Measurements from ENCODE around the gene AHDC1. TPM values are rescaled to one million over a fixed set of nuclear protein-coding genes. Genes with fewer than 3 reads are reported as not detected.

AHDC1 gene
- total and polyA plus RNA-seq, 2 donors (not counting 3 experiments of a cell fraction or from before 2014, with no cell fraction given): 7.0 to 32.1 TPM

DNA sequence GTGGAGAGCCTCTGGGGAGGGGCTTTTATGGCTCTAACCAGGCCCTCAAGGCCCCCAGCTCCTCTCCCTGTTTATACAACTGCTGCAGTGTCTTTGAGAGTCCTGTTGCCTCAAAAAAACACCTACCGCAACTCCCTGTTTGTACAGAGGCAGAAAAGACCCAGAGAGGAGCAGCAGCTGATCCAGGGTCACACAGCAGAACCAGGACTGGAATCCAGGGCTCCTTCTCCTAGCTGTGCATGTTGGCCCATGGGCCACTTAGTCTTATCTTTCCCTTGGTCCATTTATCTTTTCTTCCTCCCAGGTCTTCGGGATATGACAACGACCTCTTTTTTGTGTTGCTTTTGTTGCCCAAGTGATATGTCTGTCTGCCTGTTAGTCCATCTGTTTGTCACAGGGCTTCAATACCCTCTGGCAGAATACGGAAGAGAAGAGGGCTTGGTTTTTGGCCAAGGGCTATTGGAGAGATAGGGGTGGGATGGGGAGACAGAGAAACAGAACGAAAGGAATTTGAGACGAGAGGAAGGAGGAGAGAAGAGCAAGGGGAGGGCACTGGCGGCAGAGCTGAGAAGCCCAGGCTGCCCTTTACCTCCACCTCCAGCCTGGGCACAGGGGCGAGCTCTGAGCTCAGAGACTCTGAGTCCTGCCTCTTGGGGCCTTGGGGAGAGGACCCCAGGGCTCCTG lies 80.5 kb downstream of the AHDC1 start:
- Histone ChIP-seq H3K27ac (ENCODE audit: insufficient read depth, low read depth, low read length) (no peak overlapping the region), H3K9me3 (replicated peaks; ENCODE audit: control insufficient read depth, insufficient read depth, low read length) (no peaks in the 10 kb centered on the region), H3K4me3 (replicated peaks in 1 of 3; ENCODE audit: insufficient read depth in 1 of 3, low read depth in 1 of 3, low read length in 3 of 3) (no peak overlapping the region), H3K4me1 (ENCODE audit: control insufficient read depth, extremely low read depth, insufficient read depth, low read length) (peaks cover 19% of the 10 kb centered on the region), H3K9me1 (replicated peaks; ENCODE audit: control insufficient read depth, extremely low read depth, insufficient read depth, low read length) (no peaks in the 10 kb centered on the region), H3K4me2 (ENCODE audit: insufficient read depth, low read length) (no peak overlapping the region), H3K27me3 (ENCODE audit: control insufficient read depth in 2 of 2, insufficient read depth in 2 of 2, low read length in 2 of 2) (peaks cover 2 to 3% of the 10 kb centered on the region in 2 experiments), H4K20me1 (replicated peaks; ENCODE audit: control insufficient read depth, extremely low read depth, insufficient read depth, low read length) (no peaks in the 10 kb centered on the region), H3K36me3 (ENCODE audit: control insufficient read depth in 2 of 2, extremely low read depth in 1 of 2, insufficient read depth in 2 of 2, low read length in 2 of 2) (no peaks in the 10 kb centered on the region), H3K9ac (replicated peaks; ENCODE audit: extremely low read depth, insufficient read depth, low read length) (no peak overlapping the region), H2AFZ (ENCODE audit: low read depth, low read length) (no peak overlapping the region), H3K79me2 (ENCODE audit: control insufficient read depth, insufficient read depth, low read length) (no peaks in the 10 kb centered on the region)
- no peak for FAIRE-seq
- POLR2A ChIA-PET: no interaction called here
- no peak for DNase-seq (ENCODE audit: low read depth, low spot score)
- dilution Hi-C loops (cut with MboI; ENCODE audit: extremely low pct_ligation_motif_present, low sequenced_read_pairs): no loop called here
- CTCF ChIA-PET: interaction anchor here (0.8 to 2.1 kb wide), 8 partner anchors 9 to 107 kb away, joined by 3 to 6 read pairs (median 4); partner anchors contain the start of gene WASF2
- intact Hi-C loops (cut with micrococcal nuclease): no loop called here
- TF ChIP-seq, protein P1, sequence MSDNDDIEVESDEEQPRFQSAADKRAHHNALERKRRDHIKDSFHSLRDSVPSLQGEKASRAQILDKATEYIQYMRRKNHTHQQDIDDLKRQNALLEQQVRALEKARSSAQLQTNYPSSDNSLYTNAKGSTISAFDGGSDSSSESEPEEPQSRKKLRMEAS (IDR thresholded peaks at IDR 0.05; ENCODE audit: insufficient read depth, insufficient read length): no peak
- no peak for TF ChIP-seq EZH2 (IDR thresholded peaks at IDR 0.05; ENCODE audit: borderline replicate concordance, low read depth, low read length, severe bottlenecking)
- no peak for TF ChIP-seq POLR2AphosphoS5 (IDR thresholded peaks at IDR 0.05; ENCODE audit: insufficient read depth, low read depth, low read length)
- no peak for TF ChIP-seq POLR2A (IDR thresholded peaks at IDR 0.05; ENCODE audit: low read depth, low read length)
- TF ChIP-seq, protein P2, sequence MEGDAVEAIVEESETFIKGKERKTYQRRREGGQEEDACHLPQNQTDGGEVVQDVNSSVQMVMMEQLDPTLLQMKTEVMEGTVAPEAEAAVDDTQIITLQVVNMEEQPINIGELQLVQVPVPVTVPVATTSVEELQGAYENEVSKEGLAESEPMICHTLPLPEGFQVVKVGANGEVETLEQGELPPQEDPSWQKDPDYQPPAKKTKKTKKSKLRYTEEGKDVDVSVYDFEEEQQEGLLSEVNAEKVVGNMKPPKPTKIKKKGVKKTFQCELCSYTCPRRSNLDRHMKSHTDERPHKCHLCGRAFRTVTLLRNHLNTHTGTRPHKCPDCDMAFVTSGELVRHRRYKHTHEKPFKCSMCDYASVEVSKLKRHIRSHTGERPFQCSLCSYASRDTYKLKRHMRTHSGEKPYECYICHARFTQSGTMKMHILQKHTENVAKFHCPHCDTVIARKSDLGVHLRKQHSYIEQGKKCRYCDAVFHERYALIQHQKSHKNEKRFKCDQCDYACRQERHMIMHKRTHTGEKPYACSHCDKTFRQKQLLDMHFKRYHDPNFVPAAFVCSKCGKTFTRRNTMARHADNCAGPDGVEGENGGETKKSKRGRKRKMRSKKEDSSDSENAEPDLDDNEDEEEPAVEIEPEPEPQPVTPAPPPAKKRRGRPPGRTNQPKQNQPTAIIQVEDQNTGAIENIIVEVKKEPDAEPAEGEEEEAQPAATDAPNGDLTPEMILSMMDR (IDR thresholded peaks at IDR 0.05; ENCODE audit: extremely low read depth in 1 of 2, insufficient read depth in 1 of 2, low read depth in 1 of 2, low read length in 2 of 2): no peak
- TF ChIP-seq JUN (IDR thresholded peaks at IDR 0.05; ENCODE audit: borderline replicate concordance, insufficient read depth, insufficient read length, low read depth): no peak
- BruUV-seq (replicated peaks): no TSS peak
